Neural progenitor cell (in vitro differentiated cells): ENCODE data around the gene NSG2. TPM values are rescaled to one million over a fixed set of nuclear protein-coding genes. Genes with fewer than 3 reads are reported as not detected.

Source experiments
- DNase-seq: peaks from one replicate; pipeline ENCODE4 v3.0.0-alpha.2; 2016; ENCODE audit warnings: low spot score
- H2AFZ ChIP-seq: fragments of 200-600 bp; sonication (generic); replicated peaks from 2 replicates; pipeline ENCODE4 v1.6.1; 2016; ENCODE audit warnings: antibody characterized with exemption
- H3F3A ChIP-seq: fragments of 200-600 bp; sonication (generic); 2 replicates; pipeline ENCODE4 v1.6.1; 2016; ENCODE audit warnings: antibody characterized with exemption, low read depth
- H3K27ac ChIP-seq: fragments of 200-600 bp; sonication (generic); 2 replicates; pipeline ENCODE4 v1.5.1; 2016; ENCODE audit warnings: mild to moderate bottlenecking
- H3K27me3 ChIP-seq: fragments of 200-600 bp; sonication (generic); 2 replicates; pipeline ENCODE4 v1.6.1; 2016; ENCODE audit warnings: mild to moderate bottlenecking, moderate library complexity
- H3K36me3 ChIP-seq: fragments of 200-600 bp; sonication (generic); 2 replicates; pipeline ENCODE4 v1.5.1; 2016
- H3K4me1 ChIP-seq: fragments of 200-600 bp; sonication (generic); 2 replicates; pipeline ENCODE4 v1.6.1; 2016; ENCODE audit warnings: mixed run types
- H3K4me2 ChIP-seq: fragments of 200-600 bp; sonication (generic); 2 replicates; pipeline ENCODE4 v1.6.1; 2016
- H3K4me3 ChIP-seq: fragments of 200-600 bp; sonication (generic); 2 replicates; pipeline ENCODE4 v1.5.1; 2016
- H3K79me2 ChIP-seq: fragments of 200-600 bp; sonication (generic); 2 replicates; pipeline ENCODE4 v1.6.1; 2016; ENCODE audit warnings: low read depth
- H3K9ac ChIP-seq: fragments of 200-600 bp; sonication (generic); 2 replicates; pipeline ENCODE4 v1.6.1; 2016
- H3K9me3 ChIP-seq: fragments of 200-600 bp; sonication (generic); 2 replicates; pipeline ENCODE4 v1.5.1; 2016; ENCODE audit warnings: low read depth
- H4K20me1 ChIP-seq: fragments of 200-600 bp; sonication (generic); 2 replicates; pipeline ENCODE4 v1.6.1; 2016; ENCODE audit warnings: low read depth
- H3K27ac Mint-ChIP-seq: 3 replicates; pipeline ENCODE4 v1.8.0; 2021; ENCODE audit warnings: mixed read lengths
- H3K27me3 Mint-ChIP-seq: 2 replicates; pipeline ENCODE4 v1.8.0; 2022; ENCODE audit warnings: low read depth, mild to moderate bottlenecking, inconsistent platforms, moderate library complexity, mixed read lengths; ENCODE audit not compliant: insufficient read depth
- H3K36me3 Mint-ChIP-seq: 3 replicates; pipeline ENCODE4 v1.8.0; 2021; ENCODE audit warnings: mixed read lengths
- H3K4me1 Mint-ChIP-seq: 3 replicates; pipeline ENCODE4 v1.8.0; 2021; ENCODE audit warnings: mixed read lengths
- H3K4me3 Mint-ChIP-seq: 3 replicates; pipeline ENCODE4 v1.8.0; 2021; ENCODE audit warnings: mild to moderate bottlenecking, moderate library complexity, mixed read lengths
- H3K9me3 Mint-ChIP-seq: 3 replicates; pipeline ENCODE4 v1.8.0; 2020; ENCODE audit warnings: mixed read lengths
- CTCF ChIP-seq: fragments of 200-600 bp; sonication (generic); IDR thresholded peaks from 2 replicates; pipeline ENCODE4 v1.5.1; 2017; ENCODE audit warnings: antibody characterized with exemption, mild to moderate bottlenecking
- EZH2 ChIP-seq: fragments of 200-600 bp; sonication (generic); IDR thresholded peaks from 2 replicates; pipeline ENCODE4 v1.6.1; 2017; ENCODE audit warnings: antibody characterized with exemption, mild to moderate bottlenecking, moderate library complexity
- EZH2phosphoT487 ChIP-seq: fragments of 200-600 bp; sonication (generic); IDR thresholded peaks from 2 replicates; pipeline ENCODE4 v1.6.1; 2017; ENCODE audit warnings: antibody characterized with exemption
- total RNA-seq: library from RNA; depleted of rRNA; stranded (reverse); fragments of >200 nt; gene quantifications from 2 replicates; pipeline ENCODE4 v1.2.3, GENCODE V29; 2015; ENCODE audit warnings: low replicate concordance

NSG2 gene
- total RNA-seq, 1 donor from 2014 or later: 0.11 TPM

- no peak overlapping the region for H3K4me2 ChIP-seq
- no peak overlapping the region for H3K9ac ChIP-seq
- no peak overlapping the region for H3K4me3 ChIP-seq
- Mint-ChIP-seq H3K4me1 (no peaks in the 10 kb centered on the region), H3K9me3 (no peaks in the 10 kb centered on the region), H3K27ac (no peak overlapping the region), H3K36me3 (no peaks in the 10 kb centered on the region), H3K27me3 (no peaks in the 10 kb centered on the region), H3K4me3 (no peak overlapping the region)
- H3F3A ChIP-seq: no peaks in the 10 kb centered on the region
- no peaks in the 10 kb centered on the region for H4K20me1 ChIP-seq
- H2AFZ ChIP-seq: no peak overlapping the region
- no peaks in the 10 kb centered on the region for H3K36me3 ChIP-seq
- TF ChIP-seq CTCF (no peak), EZH2phosphoT487 (no peak), EZH2 (no peak)
- no peak for DNase-seq
- H3K4me1 ChIP-seq: no peaks in the 10 kb centered on the region
- no peaks in the 10 kb centered on the region for H3K79me2 ChIP-seq
- H3K27me3 ChIP-seq: no peaks in the 10 kb centered on the region
- no peak overlapping the region for H3K27ac ChIP-seq
- H3K9me3 ChIP-seq: no peaks in the 10 kb centered on the region
Observed at GRCh38 chr5:174058433-174059122, 13.1 kb downstream of the NSG2 start.

- H3K4me1 ChIP-seq: no peaks in the 10 kb centered on the region
- no peaks in the 10 kb centered on the region for H3K27me3 ChIP-seq
- no peak overlapping the region for H3K4me3 ChIP-seq
- H3K9me3 ChIP-seq: no peaks in the 10 kb centered on the region
- no peaks in the 10 kb centered on the region for H3K36me3 ChIP-seq
- no peak for DNase-seq
- no peaks in the 10 kb centered on the region for H3K27me3 Mint-ChIP-seq
- H3K9me3 Mint-ChIP-seq: no peaks in the 10 kb centered on the region
- no peak overlapping the region for H3K27ac ChIP-seq
- no peak overlapping the region for H2AFZ ChIP-seq
- no peak overlapping the region for H3K9ac ChIP-seq
- TF ChIP-seq EZH2: no peak
- no peak for TF ChIP-seq EZH2phosphoT487
- TF ChIP-seq CTCF: no peak
- H3K36me3 Mint-ChIP-seq: no peaks in the 10 kb centered on the region
- H4K20me1 ChIP-seq: no peaks in the 10 kb centered on the region
- H3K27ac Mint-ChIP-seq: no peak overlapping the region
- H3K4me3 Mint-ChIP-seq: no peak overlapping the region
- H3K79me2 ChIP-seq: no peaks in the 10 kb centered on the region
- H3K4me2 ChIP-seq: no peak overlapping the region
- H3F3A ChIP-seq: no peaks in the 10 kb centered on the region
- no peaks in the 10 kb centered on the region for H3K4me1 Mint-ChIP-seq
Observed at GRCh38 chr5:174059247-174059646, 13.7 kb downstream of the NSG2 start.

- Mint-ChIP-seq H3K36me3 (no peaks in the 10 kb centered on the region), H3K9me3 (no peaks in the 10 kb centered on the region), H3K27ac (no peak overlapping the region), H3K4me1 (peaks cover 23% of the 10 kb centered on the region), H3K4me3 (no peak overlapping the region), H3K27me3 (peaks cover 3% of the 10 kb centered on the region)
- H3K79me2 ChIP-seq: no peaks in the 10 kb centered on the region
- TF ChIP-seq CTCF: no peak
- no peak for TF ChIP-seq EZH2
- TF ChIP-seq EZH2phosphoT487: no peak
- H2AFZ ChIP-seq: no peak overlapping the region
- no peaks in the 10 kb centered on the region for H4K20me1 ChIP-seq
- no peaks in the 10 kb centered on the region for H3F3A ChIP-seq
- no peaks in the 10 kb centered on the region for H3K9me3 ChIP-seq
- H3K36me3 ChIP-seq: no peaks in the 10 kb centered on the region
- H3K4me1 ChIP-seq: no peaks in the 10 kb centered on the region
- no peak for DNase-seq
- no peaks in the 10 kb centered on the region for H3K27me3 ChIP-seq
- H3K4me2 ChIP-seq: no peak overlapping the region
- no peak overlapping the region for H3K4me3 ChIP-seq
- no peak overlapping the region for H3K27ac ChIP-seq
- H3K9ac ChIP-seq: no peak overlapping the region
Observed at GRCh38 chr5:174063082-174063756, 17.7 kb downstream of the NSG2 start.
